DMS53 (cell line): ENCODE measurements around the gene SGCD.
A peak's percentile ranks its signal among the peaks of the same experiment; 100 is the strongest.

Experiments used
- DNase-seq: peaks from one replicate; lab custom pipeline; 2025; lab: John Stamatoyannopoulos, UW

SGCD gene

GRCh38 chr5:156513123-156513815, 186.3 kb downstream of the SGCD start:
- no peak for DNase-seq

DNA sequence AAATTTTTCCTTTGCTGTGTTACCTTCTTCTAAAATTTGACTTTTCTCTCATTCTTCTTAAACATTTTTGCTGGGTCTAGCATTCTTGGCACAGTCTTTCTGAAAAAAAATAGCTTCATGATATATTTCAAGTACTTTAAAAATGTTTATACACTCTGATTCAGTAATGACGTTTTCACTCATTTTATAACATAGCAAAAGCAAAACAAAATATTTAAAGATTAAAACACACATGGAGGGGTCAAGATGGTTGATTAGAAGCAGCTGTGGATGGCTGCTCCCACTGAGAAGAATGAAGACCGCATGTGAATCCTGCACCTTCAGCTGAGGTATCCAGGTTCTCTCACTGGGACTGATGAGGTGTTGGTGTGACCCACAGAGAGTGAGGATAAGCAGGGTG, 188.2 kb downstream of the SGCD start:
- DNase-seq, result no peak

- no peak for DNase-seq
These were observed 188.9 kb downstream of the SGCD start for GRCh38 chr5:156515803-156516360.

DNA sequence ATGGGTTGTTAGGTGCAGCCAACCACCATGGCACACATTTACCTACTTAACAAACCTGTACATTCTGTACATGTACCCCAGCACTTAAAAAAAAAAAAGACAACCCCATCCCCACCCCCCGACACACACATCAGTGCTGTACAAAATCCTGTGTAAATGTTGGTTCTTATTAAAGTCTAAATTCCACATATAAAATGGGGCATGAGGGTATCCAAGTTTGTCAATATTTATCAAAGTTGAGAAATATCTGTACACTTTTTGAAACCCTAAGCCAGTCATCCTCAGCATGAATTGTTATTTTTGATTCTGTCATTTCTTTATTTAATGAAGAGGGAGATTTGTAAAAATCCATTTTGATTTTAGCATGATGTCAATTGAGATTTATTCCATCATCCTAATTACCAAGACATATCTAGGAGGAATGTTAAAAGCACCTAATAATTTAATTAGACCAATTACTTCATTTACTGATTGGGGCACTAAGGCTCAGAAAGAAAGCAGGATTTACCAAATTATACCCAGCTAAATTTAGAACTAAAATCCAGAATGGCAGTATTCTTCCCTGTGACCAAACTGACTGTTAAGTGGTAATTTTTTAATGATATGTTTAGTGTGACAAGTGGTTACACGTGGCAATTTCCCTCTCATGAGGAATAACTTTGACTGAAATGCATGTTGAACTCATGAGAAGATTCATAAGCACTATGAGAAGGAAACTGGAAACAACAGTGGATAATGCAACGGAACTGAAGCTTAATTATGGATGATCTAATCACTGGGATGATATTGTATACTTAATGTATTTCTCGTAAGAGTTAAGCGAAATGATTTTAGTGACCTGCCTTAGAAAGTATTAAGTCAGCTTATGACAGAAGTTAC, 195.9 kb downstream of the SGCD start:
- DNase-seq, result no peak

- DNase-seq, result no peak
These were observed 196.6 kb downstream of the SGCD start for GRCh38 chr5:156523607-156524006.

DNA sequence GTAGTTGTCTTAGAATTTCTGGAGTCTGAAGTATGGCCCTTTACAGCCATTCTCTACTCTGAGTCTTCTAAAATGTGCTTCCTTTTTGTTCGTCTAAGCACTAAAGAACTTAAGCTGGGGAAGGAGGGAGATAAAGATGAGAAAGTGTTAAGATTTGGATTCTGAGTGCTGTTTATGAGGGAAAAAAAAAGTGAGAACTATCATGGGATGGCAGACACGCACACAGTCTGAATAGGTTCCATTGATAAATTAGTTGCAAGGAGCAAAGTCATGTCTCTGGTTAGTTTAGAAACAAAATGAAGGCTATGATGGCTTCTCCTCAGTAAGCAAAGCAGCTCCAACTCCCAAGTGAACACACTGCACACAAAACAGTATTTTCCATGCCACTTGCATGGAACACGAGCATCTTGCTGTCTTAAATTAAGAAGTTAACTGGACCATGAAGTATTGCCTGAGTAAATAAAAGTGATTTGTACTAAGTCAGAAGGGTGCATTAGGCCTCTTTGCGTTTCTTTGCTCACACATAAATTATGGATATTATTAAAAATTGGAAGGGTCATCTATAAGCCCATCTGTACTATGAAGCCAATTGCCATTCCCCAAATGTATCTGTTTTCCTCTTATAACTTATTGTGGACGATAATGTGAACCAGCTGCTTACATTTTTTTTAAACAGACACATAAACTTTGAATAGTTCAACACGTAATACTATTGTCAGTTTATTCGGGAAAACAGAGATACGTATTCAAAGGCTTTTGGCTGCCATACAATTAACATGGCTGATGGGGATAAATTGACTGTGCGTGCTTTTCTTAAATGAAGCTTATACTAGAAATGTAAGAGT, 199.3 kb downstream of the SGCD start:
- DNase-seq, result no peak

DNA sequence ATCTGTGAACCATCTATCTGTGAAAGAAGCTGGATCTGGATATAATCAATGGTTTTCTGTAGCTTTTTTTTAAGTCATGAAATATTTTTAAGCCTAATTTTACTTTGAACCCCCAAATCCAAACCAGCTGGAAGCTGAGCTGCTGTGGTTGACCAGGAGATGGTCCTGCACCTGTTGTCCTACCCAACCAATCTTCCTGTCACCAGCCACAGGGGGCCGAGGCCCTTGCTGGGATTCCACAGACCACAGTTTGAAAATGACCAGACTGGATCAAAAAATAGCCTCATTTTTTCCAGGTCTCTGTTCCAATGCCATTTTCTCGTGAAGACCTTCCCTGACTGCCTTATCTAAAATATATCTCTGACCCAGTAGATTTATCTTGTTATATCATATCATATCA, 200.6 kb downstream of the SGCD start:
- DNase-seq, result no peak

DNA sequence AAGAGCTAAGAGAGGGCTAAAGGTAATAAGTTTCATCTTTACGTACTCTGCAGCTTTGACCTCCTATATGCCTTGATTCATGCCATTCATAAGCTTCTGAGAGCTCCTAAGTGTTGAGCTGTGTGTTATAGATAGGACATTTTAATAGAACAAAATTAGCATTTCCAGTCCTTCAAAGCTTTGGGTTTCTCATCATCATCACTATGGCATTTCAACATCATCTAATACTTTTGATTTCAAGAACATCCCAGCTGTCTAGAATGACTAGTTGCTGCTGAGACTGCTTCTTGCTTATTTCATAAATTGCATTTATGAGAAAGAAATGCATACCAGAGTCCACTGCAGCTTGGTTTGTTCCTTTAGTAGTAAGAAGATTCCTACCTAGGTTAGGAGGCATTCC, 201.7 kb downstream of the SGCD start:
- no peak for DNase-seq

- DNase-seq, result no peak
These were observed 202.9 kb downstream of the SGCD start for GRCh38 chr5:156529892-156530291.

GRCh38 chr5:156531199-156531598, 204.2 kb downstream of the SGCD start:
- no peak for DNase-seq

GRCh38 chr5:156532921-156533320, 206.0 kb downstream of the SGCD start:
- DNase-seq, result no peak

DNA sequence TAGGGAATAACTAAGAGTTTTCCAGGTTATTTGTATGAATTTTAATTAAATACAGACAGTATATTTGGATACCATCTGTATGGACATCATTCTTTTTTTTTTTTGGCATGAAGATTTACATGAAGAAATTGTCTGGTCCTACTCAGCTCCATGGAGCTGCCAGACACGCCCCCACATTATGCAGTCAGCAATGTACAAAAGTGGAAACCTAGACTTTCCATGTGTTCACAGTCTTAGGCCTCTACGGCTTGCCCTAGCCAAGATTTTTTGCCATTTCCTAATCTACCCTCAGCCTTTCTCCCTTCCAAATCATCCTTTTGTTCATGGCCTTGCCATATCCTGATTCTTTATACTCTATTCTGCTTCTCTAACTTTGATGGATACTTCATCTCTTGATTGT, 207.1 kb downstream of the SGCD start:
- DNase-seq, result no peak

DNA sequence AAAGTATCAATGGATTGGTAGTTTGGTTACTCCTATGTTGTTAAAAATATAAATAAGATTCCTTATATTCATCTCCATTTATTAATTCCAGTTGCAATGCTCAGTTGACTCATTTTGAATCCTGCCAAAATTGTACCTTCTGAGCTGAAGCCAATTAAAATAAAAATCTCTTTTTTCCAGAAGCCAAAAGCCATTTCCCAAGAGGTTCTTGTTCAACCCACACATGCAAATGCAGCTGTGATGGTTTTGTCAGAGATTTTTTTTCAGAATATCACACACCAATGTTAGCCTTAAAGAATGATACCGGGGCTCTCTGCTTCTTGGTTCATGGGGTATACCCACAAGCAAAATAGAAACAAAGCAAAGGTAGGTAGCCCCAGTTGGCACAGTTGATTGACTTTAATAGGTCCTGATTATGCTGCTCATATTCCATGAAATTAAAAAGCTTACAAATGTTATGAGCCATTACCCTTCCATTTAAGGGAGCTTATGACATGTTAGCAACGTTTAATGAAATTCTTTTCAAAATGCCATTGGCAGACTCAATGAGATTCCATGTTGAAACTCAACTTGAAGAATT, 208.0 kb downstream of the SGCD start:
- DNase-seq, result no peak

DNA sequence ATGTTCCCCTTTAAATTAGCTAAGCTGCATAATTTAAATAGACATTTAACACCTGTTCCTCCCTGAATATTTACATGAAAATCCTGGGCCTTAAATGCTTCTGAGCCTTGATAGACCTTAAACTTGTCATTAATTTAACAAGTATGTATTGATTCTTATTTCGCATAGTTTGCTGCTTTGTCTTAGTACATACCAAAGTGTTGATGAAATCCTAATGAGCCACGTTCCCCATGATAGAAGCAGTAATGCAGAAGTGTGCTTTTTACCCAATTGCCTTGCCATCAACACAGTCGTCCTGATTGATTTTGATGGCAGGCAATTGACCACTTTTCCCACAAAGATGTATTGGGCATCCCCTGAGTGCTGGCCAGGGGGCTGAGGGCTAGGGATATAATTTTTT, 213.5 kb downstream of the SGCD start:
- DNase-seq, result no peak

GRCh38 chr5:156541582-156541981, 214.6 kb downstream of the SGCD start:
- DNase-seq, result no peak

- peak; percentile 13 for DNase-seq
These were observed 216.6 kb downstream of the SGCD start for GRCh38 chr5:156543348-156544145.

DNA sequence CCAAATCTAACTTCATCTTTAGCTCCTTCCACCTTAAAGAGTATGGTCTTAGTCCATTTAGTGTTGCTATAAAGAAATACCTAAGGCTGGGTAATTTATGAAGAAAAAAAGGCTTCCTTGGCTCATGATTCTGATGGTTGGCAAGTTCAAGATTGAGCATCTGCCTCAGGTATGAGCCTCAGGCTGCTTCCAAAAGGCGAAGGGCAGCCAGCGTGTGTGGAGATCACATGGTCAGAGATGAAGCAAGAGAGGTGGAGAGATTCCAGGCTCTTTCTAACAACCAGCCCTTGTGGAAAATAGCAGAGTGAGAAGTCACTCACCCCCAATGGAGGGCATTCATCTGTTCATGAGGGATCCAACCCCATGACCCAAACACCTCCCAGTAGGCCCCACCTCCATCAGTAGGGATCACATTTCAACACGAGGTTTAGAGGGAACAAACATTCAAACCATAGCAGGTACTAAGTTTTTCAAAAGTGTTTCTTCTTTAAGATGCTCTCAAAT, 225.9 kb downstream of the SGCD start:
- no peak for DNase-seq

- DNase-seq, result no peak
These were observed 229.9 kb downstream of the SGCD start for GRCh38 chr5:156556666-156557406.

DNA sequence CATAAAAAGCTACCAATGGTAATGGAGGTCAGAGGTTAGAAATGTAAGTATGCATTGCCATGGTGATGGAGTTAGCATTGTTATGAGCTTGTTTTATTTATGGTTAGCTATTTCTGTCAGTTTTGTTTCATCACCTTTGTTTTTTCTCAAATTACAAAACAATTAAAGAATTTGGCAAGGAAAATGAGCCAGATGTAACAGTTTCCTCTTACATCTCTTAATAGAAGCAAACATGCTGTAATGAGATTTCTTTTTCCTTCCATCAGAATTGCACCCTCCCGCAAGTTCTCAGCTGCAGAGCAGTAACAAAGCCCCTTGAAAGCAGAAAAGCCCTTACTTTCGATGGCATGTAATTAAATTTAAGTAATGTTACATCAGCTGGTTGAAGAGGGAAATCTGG, 233.0 kb downstream of the SGCD start:
- DNase-seq, result no peak

- DNase-seq, result peak; percentile 32
These were observed 234.7 kb downstream of the SGCD start for GRCh38 chr5:156561651-156562050.
